ENCODE measurements around the gene CDKL5. TPM values are rescaled to one million over a fixed set of nuclear protein-coding genes. Genes with fewer than 3 reads are reported as not detected.
A peak's percentile ranks its signal among the peaks of the same experiment; 100 is the strongest.

CDKL5 gene
- total RNA-seq, 2 experiments from 2014 or later, result 1.1 to 1.5 TPM

DNA sequence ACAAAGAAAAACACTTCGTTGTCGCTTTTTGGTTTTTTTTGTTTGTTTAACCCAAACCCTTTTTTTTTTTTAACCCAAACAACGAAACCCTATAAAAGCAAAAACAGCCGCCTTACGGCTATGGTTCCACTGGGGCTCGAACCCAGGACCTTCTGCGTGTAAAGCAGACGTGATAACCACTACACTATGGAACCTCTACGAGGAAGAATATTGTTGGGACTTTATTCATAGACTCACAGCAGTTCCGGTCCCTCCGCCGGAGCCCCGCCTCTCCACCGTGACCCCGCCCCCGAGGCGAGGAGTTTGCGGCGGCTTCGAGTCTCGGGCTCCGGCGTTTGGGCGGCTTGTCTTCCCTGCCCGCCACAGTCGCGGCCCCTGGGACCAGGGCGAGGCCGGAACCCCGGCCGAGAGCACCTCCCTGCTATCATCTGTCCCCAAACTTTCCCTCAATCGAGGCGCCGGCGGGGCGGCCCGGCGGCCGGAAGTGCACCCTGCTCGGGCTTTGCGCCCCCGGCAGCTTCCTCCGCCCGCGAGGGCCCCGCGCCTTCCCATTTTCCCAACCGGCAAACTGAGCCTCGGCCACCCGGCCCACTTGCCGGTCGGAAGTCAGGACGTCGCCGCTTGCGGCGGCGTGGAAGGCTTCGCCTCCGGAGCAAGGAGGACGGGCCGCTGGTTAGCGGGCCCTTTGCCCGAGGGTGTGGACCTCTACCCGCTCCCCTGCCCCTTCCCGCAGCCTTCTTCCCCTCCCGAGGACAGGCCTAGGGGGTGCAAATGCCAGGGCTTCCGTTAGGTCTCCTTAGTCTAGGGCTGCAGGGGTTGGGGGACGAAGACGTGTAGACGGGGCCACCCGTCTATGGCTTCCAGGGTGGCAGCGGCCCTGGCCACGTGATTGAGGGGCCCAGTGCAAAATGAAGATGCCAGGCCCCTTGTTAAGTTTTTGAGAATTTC is 249.7 kb downstream of the CDKL5 start:
- peak overlapping the region; percentile 79 for H3K27ac Mint-ChIP-seq
- peak overlapping the region; percentile 72 for H3K4me3 Mint-ChIP-seq
- H3K36me3 Mint-ChIP-seq (ENCODE audit: low read depth), result no peaks in the 10 kb centered on the region
- H3K4me1 Mint-ChIP-seq (ENCODE audit: low read depth), result peaks cover 3% of the 10 kb centered on the region
- DNase-seq (peak; percentile 78), ATAC-seq (peak; percentile 82)
- TF ChIP-seq, protein P1, sequence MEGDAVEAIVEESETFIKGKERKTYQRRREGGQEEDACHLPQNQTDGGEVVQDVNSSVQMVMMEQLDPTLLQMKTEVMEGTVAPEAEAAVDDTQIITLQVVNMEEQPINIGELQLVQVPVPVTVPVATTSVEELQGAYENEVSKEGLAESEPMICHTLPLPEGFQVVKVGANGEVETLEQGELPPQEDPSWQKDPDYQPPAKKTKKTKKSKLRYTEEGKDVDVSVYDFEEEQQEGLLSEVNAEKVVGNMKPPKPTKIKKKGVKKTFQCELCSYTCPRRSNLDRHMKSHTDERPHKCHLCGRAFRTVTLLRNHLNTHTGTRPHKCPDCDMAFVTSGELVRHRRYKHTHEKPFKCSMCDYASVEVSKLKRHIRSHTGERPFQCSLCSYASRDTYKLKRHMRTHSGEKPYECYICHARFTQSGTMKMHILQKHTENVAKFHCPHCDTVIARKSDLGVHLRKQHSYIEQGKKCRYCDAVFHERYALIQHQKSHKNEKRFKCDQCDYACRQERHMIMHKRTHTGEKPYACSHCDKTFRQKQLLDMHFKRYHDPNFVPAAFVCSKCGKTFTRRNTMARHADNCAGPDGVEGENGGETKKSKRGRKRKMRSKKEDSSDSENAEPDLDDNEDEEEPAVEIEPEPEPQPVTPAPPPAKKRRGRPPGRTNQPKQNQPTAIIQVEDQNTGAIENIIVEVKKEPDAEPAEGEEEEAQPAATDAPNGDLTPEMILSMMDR (IDR thresholded peaks at IDR 0.05), result no peak
- POLR2A ChIA-PET, result no interaction called here
- intact Hi-C loops (cut with micrococcal nuclease), result no loop called here
- no peaks in the 10 kb centered on the region for H3K27me3 Mint-ChIP-seq
- H3K9me3 Mint-ChIP-seq, result no peaks in the 10 kb centered on the region
- CTCF ChIA-PET, result interaction anchor here (1.2 kb wide), 1 partner anchor 310 kb away, joined by 3 read pairs; no protein-coding TSS in a partner anchor

DNA sequence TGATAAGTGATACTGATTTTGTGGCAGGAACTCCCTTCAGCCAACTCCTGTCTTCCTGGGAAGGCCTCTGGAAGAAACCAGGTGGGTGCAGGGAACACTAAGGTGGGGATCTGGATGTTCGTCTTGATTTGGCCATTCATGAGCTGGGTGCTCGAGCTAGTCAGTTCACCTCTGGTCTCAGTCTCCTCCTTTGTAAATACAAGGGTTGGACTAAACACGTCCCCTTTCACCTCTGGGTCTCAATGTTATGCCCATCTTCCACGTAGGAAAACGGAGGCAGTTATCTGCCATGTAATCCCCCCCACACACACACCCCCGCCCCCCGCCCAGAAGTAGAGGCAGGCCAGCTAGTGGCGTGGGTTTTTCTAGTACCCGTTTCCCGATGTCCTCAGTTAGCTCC is 250.6 kb downstream of the CDKL5 start:
- Mint-ChIP-seq H3K4me1 (ENCODE audit: low read depth) (peaks cover 3% of the 10 kb centered on the region), H3K27ac (peak overlapping the region; percentile 8), H3K36me3 (ENCODE audit: low read depth) (no peaks in the 10 kb centered on the region), H3K27me3 (no peaks in the 10 kb centered on the region), H3K4me3 (peak overlapping the region; percentile 72), H3K9me3 (no peaks in the 10 kb centered on the region)
- TF ChIP-seq, protein P1 (IDR thresholded peaks at IDR 0.05), result no peak
- no peak for DNase-seq
- no peak for ATAC-seq
- intact Hi-C loops (cut with micrococcal nuclease), result no loop called here
- POLR2A ChIA-PET, result interaction anchor here (1.2 kb wide), 1 partner anchor 284 kb away, joined by 3 read pairs; no protein-coding TSS in a partner anchor
- CTCF ChIA-PET, result no interaction called here

DNA sequence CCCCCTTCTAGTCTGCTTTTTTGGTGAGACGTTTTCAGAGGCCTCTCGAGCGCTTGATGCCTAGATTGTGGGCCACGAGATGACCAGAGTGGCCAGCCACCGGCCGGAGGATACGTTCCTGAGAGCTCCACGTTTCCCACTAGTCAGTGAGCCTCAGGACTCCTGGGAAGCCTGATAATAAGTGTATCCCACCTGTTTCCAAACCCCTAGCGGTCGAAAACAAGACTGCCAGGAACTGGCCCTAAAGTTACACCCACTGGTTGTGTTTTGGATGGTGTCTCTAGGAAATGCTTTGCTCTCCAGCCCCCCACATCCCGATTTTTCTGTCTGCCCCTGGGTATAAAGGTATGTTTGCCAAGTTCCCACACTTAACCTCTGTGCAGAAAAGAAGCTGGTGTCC is 251.1 kb downstream of the CDKL5 start:
- intact Hi-C loops (cut with micrococcal nuclease), result no loop called here
- POLR2A ChIA-PET, result interaction anchor here (1.2 kb wide), 1 partner anchor 284 kb away, joined by 3 read pairs; no protein-coding TSS in a partner anchor
- ATAC-seq, result no peak
- Mint-ChIP-seq H3K36me3 (ENCODE audit: low read depth) (no peaks in the 10 kb centered on the region), H3K27ac (no peak overlapping the region), H3K4me1 (ENCODE audit: low read depth) (peaks cover 3% of the 10 kb centered on the region), H3K4me3 (no peak overlapping the region), H3K9me3 (no peaks in the 10 kb centered on the region), H3K27me3 (no peaks in the 10 kb centered on the region)
- TF ChIP-seq, protein P1 (IDR thresholded peaks at IDR 0.05), result no peak
- no peak for DNase-seq
- CTCF ChIA-PET, result no interaction called here

DNA sequence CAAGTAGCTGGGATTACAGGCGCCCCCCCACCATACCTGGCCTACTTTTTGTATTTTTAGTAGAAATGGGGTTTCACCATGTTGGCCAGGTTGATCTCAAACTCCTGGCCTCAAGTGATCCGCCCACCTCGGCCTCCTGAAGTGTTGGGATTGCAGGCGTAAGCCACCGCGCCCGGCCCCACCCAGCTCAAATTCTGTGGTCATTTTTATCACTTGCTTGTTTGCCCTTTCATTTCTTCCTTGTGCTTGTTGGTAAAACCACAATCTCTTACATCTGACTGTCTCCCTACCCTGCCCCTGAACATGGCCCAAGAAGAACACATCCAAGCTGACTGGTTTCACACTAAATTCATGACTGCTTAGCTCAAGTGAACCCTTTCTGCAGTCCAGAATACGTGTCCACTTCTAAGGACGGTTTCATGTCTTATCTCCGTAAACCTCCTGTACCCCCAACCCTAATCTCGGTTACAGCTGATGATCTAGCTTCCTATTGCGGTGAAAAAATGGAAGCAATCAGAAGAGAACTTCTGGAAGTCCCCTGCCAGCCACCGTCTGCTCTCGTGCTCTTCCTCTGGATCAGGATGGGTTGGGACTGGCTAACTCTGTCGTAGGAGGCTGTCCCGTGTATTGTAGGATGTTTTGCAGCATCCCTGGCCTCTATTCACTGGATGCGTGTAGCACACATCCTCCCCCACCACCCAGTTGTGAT is 251.9 kb downstream of the CDKL5 start:
- ATAC-seq, result no peak
- Mint-ChIP-seq H3K4me3 (no peak overlapping the region), H3K27me3 (no peaks in the 10 kb centered on the region), H3K36me3 (ENCODE audit: low read depth) (no peaks in the 10 kb centered on the region), H3K27ac (no peak overlapping the region), H3K4me1 (ENCODE audit: low read depth) (peaks cover 3% of the 10 kb centered on the region), H3K9me3 (no peaks in the 10 kb centered on the region)
- intact Hi-C loops (cut with micrococcal nuclease), result no loop called here
- ChIA-PET CTCF (no interaction called here), POLR2A (no interaction called here)
- TF ChIP-seq, protein P1 (IDR thresholded peaks at IDR 0.05), result no peak
- DNase-seq, result no peak

DNA sequence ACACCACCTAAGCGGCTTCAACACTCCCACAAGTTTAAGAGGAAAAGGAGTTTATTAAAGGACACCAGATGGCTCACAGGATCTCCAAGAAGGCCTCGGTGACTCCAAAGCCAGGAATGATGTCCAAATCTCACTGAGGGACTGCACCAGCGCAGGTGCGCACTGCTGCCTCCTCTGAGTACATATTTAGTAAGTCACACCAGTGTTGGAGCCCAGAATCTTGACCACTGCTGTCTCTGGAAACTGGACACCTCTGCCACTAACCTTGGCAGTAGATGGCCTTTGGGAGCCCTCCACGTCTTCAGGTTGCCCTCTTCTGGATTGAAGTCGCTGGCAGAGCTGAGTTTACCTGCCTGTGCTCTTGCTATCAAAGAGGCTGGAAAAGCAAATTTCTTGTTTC is 256.6 kb downstream of the CDKL5 start:
- intact Hi-C loops (cut with micrococcal nuclease), result no loop called here
- no peaks in the 10 kb centered on the region for H3K36me3 Mint-ChIP-seq (ENCODE audit: low read depth)
- CTCF ChIA-PET, result no interaction called here

More for the DNA sequence above, 256.6 kb downstream of the CDKL5 start:
- peaks cover 3% of the 10 kb centered on the region for H3K4me1 Mint-ChIP-seq (ENCODE audit: low read depth)
- POLR2A ChIA-PET, result no interaction called here
- H3K9me3 Mint-ChIP-seq, result no peaks in the 10 kb centered on the region
- ATAC-seq (no peak), DNase-seq (no peak)
- no peaks in the 10 kb centered on the region for H3K27me3 Mint-ChIP-seq
- TF ChIP-seq, protein P1 (IDR thresholded peaks at IDR 0.05), result no peak
- H3K27ac Mint-ChIP-seq, result no peak overlapping the region
- H3K4me3 Mint-ChIP-seq, result no peak overlapping the region
